GM12878 (cell line): ENCODE data around the gene ADAMTSL2. TPM values are rescaled to one million over a fixed set of nuclear protein-coding genes. Genes with fewer than 3 reads are reported as not detected.

Experiments
- ATAC-seq: fragments of 200-7000 bp; cut with Tn5 transposase; 3 replicates; pipeline ENCODE4 v1.9.1; 2020; ENCODE audit warnings: mild to moderate bottlenecking, moderate library complexity
- BruUV-seq: library from RNA; stranded (reverse); fragments of 400-500 nt; replicated peaks from 2 replicates; lab custom pipeline; 2021; lab: Mats Ljungman, UMichigan
- CTCF ChIA-PET: fragments of 300-600 bp; sonication (Branson Sonifier 250); formaldehyde crosslinking; extraction: SDS; loops from one replicate; lab custom pipeline; 2021; ENCODE audit warnings: inconsistent platforms; lab: Yijun Ruan, JAX
- POLR2A ChIA-PET: fragments of 350-600 bp; formaldehyde crosslinking; extraction: SDS; loops from one replicate; lab custom pipeline; 2021; ENCODE audit warnings: inconsistent platforms; lab: Charles Lee
- RAD21 ChIA-PET: fragments of 300-600 bp; sonication (Branson Sonifier 250); formaldehyde crosslinking; loops from one replicate; lab custom pipeline; 2023; ENCODE audit warnings: antibody characterized with exemption; ENCODE audit not compliant: unreplicated experiment; lab: Charles Lee
- SMC1A ChIA-PET: fragments of 300-600 bp; sonication (Branson Sonifier 250); formaldehyde crosslinking; loops from one replicate; lab custom pipeline; 2023; ENCODE audit not compliant: unreplicated experiment, uncharacterized antibody; lab: Charles Lee
- DNase-seq: peaks from one replicate; pipeline ENCODE4 v3.0.0-alpha.2; 2011; ENCODE audit warnings: low read depth, low spot score
- FAIRE-seq: peaks from 3 replicates; lab custom pipeline; 2011; peaks lifted over from hg19 to GRCh38; lab: Jason Lieb, UNC
- H2AFZ ChIP-seq: 2 replicates; pipeline ENCODE4 v1.6.0; 2011; ENCODE audit warnings: low read depth, low read length, control low read depth; ENCODE audit not compliant: control insufficient read depth
- H3K27ac ChIP-seq: 2 replicates; pipeline ENCODE4 v1.5.1; 2011; ENCODE audit warnings: control low read depth; ENCODE audit not compliant: control insufficient read depth, insufficient read depth
- H3K27me3 ChIP-seq, 2 experiments: replicated peaks in 1 of 2; 2 replicates each; pipeline versions ENCODE4 v1.6.0 to v1.6.1; 2011; ENCODE audit warnings: low read length in 1 of 2; ENCODE audit not compliant: control insufficient read depth in 2 of 2, insufficient read depth in 2 of 2
- H3K36me3 ChIP-seq, 2 experiments: 2 replicates each; pipeline ENCODE4 v1.5.1; 2011; ENCODE audit warnings: low read length in 1 of 2; ENCODE audit not compliant: control insufficient read depth in 2 of 2, insufficient read depth in 2 of 2
- H3K4me1 ChIP-seq: 2 replicates; pipeline ENCODE4 v1.6.1; 2011; ENCODE audit warnings: mild to moderate bottlenecking, low read length, moderate library complexity, mixed read lengths; ENCODE audit not compliant: control insufficient read depth, insufficient read depth
- H3K4me2 ChIP-seq: 2 replicates; pipeline ENCODE4 v1.6.0; 2011; ENCODE audit warnings: control low read depth; ENCODE audit not compliant: control insufficient read depth, insufficient read depth
- H3K4me3 ChIP-seq: fragments of 200-600 bp; sonication (generic); 2 replicates; pipeline ENCODE4 v1.5.1; 2016
- H3K79me2 ChIP-seq: 2 replicates; pipeline ENCODE4 v1.6.0; 2011; ENCODE audit warnings: low read length; ENCODE audit not compliant: control insufficient read depth, insufficient read depth
- H3K9ac ChIP-seq: 2 replicates; pipeline ENCODE4 v1.8.0; 2011; ENCODE audit warnings: low read length, control low read depth, mixed read lengths; ENCODE audit not compliant: control insufficient read depth, insufficient read depth
- H3K9me3 ChIP-seq: replicated peaks from 3 replicates; pipeline ENCODE4 v1.5.1; 2011; ENCODE audit warnings: mild to moderate bottlenecking, low read length; ENCODE audit not compliant: control insufficient read depth, insufficient read depth
- H4K20me1 ChIP-seq: 2 replicates; pipeline ENCODE4 v1.6.0; 2011; ENCODE audit not compliant: control insufficient read depth, insufficient read depth
- KDM1A ChIP-seq: fragments of 200-600 bp; sonication (generic); IDR thresholded peaks from 2 replicates; pipeline ENCODE4 v1.6.1; 2016; ENCODE audit warnings: borderline replicate concordance
- NFXL1 ChIP-seq: fragments of 450-650 bp; IDR thresholded peaks from 2 replicates; pipeline ENCODE4 v1.6.1; 2017; ENCODE audit warnings: antibody characterized with exemption, mild to moderate bottlenecking, borderline replicate concordance
- NR2C1 ChIP-seq: fragments of 450-650 bp; IDR thresholded peaks from 2 replicates; pipeline ENCODE4 v1.6.1; 2017; ENCODE audit warnings: antibody characterized with exemption, mild to moderate bottlenecking, moderate library complexity
- NR2C2 ChIP-seq: IDR thresholded peaks from 2 replicates; pipeline ENCODE4 v1.6.1; 2011; ENCODE audit warnings: borderline replicate concordance, low read depth; ENCODE audit not compliant: control insufficient read depth, insufficient read length
- SRF ChIP-seq, 2 experiments: IDR thresholded peaks; 2 replicates each; pipeline ENCODE4 v1.6.1; 2011; ENCODE audit warnings: low read depth in 2 of 2, low read length in 2 of 2, mild to moderate bottlenecking in 1 of 2, moderate library complexity in 1 of 2
- ZNF24 ChIP-seq: fragments of 450-650 bp; IDR thresholded peaks from 2 replicates; pipeline ENCODE4 v1.6.1; 2017; ENCODE audit warnings: antibody characterized with exemption, mild to moderate bottlenecking
- WGBS: methylation state at CpG from one replicate; pipeline ENCODE4 v1.1.6; 2016; ENCODE audit warnings: low lambda C conversion rate; ENCODE audit not compliant: insufficient replicate concordance, insufficient coverage; ENCODE audit errors: missing lambda C conversion rate; 5-methylcytosine and 5-hydroxymethylcytosine counted together
- in situ Hi-C: fragments of 300-500 bp; cut with MboI; formaldehyde crosslinking; loops from 9 replicates; pipeline ENCODE4 v1.14.3; 2018; ENCODE audit warnings: mixed read lengths
- intact Hi-C: fragments of 100-400 bp; cut with micrococcal nuclease; formaldehyde crosslinking; loops from one replicate; pipeline ENCODE4 v1.14.2; 2022; ENCODE audit not compliant: unreplicated experiment
- polyA plus RNA-seq, 11 experiments: library from polyadenylated mRNA; depleted of rRNA in 4 of 11; unstranded in 6 of 11; stranded (reverse) in 5 of 11; fragments of >200 nt; fragmentation: Nextera tagmentation in 4 of 11; fragmentation: Illumina TruSeq in 1 of 11; extraction: Ambion mirVana in 4 of 11; extraction: Trizol in 1 of 11; gene quantifications; 1 replicate in 1 of 11; 2 replicates in 10 of 11; pipeline versions ENCODE4 v1.2.1 to v1.2.3, GENCODE V29; 2011 to 2016; ENCODE audit warnings: inconsistent platforms in 2 of 11, missing spikeins in 2 of 11, low read depth in 1 of 11
- total RNA-seq, 4 experiments: library from RNA; depleted of rRNA in 3 of 4; stranded (reverse); fragments of >200 nt in 3 of 4; fragmentation: Illumina TruSeq in 1 of 4; extraction: Trizol in 1 of 4; gene quantifications; 2 replicates each; pipeline versions ENCODE4 v1.2.1 to v1.2.3, GENCODE V29; 2013 to 2021
- TF ChIP-seq, protein P1 (sequence below): IDR thresholded peaks from 2 replicates; pipeline ENCODE4 v1.6.1; 2012; ENCODE audit warnings: low read depth, low read length, improper control_type of control experiment
- TF ChIP-seq, protein P2 (sequence below): fragments of 450-650 bp; IDR thresholded peaks from 2 replicates; pipeline ENCODE4 v1.6.1; 2017; ENCODE audit warnings: mild to moderate bottlenecking, moderate library complexity
- TF ChIP-seq, protein P3 (sequence below): fragments of 450-650 bp; IDR thresholded peaks from 2 replicates; pipeline ENCODE4 v1.6.1; 2017; ENCODE audit warnings: mild to moderate bottlenecking, low read depth, inconsistent platforms; ENCODE audit not compliant: poor library complexity, severe bottlenecking
- TF ChIP-seq, protein P4 (sequence below): fragments of 450-650 bp; IDR thresholded peaks from 2 replicates; pipeline ENCODE4 v1.6.1; 2017; ENCODE audit warnings: low read depth, mild to moderate bottlenecking, moderate library complexity
- TF ChIP-seq, protein P5 (sequence below): fragments of 450-650 bp; IDR thresholded peaks from 2 replicates; pipeline ENCODE4 v1.6.1; 2018; ENCODE audit warnings: mild to moderate bottlenecking, low read depth, moderate library complexity; ENCODE audit not compliant: partially characterized antibody

ADAMTSL2 gene
- total and polyA plus RNA-seq, 10 of the 15 experiments (the other 5 are each of a cell fraction or from before 2014, with no cell fraction given), result 0.07 TPM; not detected in 9

DNA sequence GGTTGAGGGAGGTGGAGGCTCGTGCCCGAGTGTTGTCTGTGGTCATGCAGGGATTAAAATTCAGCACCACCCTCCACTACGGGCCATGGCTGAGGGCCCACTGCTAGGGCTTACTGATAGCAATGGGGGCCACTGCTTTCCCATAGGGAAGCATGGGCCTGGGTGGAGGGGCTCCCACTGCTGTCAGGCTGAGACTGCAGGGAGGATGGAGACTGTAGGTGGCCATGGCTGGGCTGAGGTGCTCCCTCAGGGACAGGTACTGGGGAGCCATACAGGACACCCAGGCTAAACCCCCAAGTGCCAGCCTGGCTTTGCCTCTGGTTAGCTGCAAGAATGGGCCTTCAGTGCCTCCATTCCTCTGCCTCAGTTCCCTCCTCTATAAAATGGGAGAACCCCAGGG lies 48.6 kb downstream of the ADAMTSL2 start:
- DNase-seq (no peak), ATAC-seq (no peak), FAIRE-seq (no peak)
- no peaks in the 10 kb centered on the region; the same call in 2 of the 3 replicates for H3K9me3 ChIP-seq
- H3K27me3 ChIP-seq, result peaks cover 27 to 37% of the 10 kb centered on the region in 2 experiments
- in situ Hi-C loops, result no loop called here
- ChIA-PET POLR2A (no interaction called here), SMC1A (no interaction called here), RAD21 (no interaction called here), CTCF (interaction anchor here (1.3 kb wide), 1 partner anchor 43 kb away, joined by 3 read pairs; no protein-coding TSS in a partner anchor)
- no peak overlapping the region for H3K9ac ChIP-seq
- no peak overlapping the region for H2AFZ ChIP-seq
- H3K4me3 ChIP-seq, result no peak overlapping the region
- H4K20me1 ChIP-seq, result no peaks in the 10 kb centered on the region
- no peaks in the 10 kb centered on the region for H3K36me3 ChIP-seq
- BruUV-seq, result no TSS peak
- H3K4me2 ChIP-seq, result no peak overlapping the region
- no peaks in the 10 kb centered on the region for H3K79me2 ChIP-seq
- H3K4me1 ChIP-seq, result no peaks in the 10 kb centered on the region
- intact Hi-C loops, result loop anchor here (10.0 kb wide), 1 partner anchor 142 kb away; no protein-coding TSS in a partner anchor
- no peak overlapping the region for H3K27ac ChIP-seq
- 19% methylated on average over 3 of the region's 3 CpGs for WGBS
- TF ChIP-seq, protein P1, sequence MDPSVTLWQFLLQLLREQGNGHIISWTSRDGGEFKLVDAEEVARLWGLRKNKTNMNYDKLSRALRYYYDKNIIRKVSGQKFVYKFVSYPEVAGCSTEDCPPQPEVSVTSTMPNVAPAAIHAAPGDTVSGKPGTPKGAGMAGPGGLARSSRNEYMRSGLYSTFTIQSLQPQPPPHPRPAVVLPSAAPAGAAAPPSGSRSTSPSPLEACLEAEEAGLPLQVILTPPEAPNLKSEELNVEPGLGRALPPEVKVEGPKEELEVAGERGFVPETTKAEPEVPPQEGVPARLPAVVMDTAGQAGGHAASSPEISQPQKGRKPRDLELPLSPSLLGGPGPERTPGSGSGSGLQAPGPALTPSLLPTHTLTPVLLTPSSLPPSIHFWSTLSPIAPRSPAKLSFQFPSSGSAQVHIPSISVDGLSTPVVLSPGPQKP, result no peak
- TF ChIP-seq, protein P2, sequence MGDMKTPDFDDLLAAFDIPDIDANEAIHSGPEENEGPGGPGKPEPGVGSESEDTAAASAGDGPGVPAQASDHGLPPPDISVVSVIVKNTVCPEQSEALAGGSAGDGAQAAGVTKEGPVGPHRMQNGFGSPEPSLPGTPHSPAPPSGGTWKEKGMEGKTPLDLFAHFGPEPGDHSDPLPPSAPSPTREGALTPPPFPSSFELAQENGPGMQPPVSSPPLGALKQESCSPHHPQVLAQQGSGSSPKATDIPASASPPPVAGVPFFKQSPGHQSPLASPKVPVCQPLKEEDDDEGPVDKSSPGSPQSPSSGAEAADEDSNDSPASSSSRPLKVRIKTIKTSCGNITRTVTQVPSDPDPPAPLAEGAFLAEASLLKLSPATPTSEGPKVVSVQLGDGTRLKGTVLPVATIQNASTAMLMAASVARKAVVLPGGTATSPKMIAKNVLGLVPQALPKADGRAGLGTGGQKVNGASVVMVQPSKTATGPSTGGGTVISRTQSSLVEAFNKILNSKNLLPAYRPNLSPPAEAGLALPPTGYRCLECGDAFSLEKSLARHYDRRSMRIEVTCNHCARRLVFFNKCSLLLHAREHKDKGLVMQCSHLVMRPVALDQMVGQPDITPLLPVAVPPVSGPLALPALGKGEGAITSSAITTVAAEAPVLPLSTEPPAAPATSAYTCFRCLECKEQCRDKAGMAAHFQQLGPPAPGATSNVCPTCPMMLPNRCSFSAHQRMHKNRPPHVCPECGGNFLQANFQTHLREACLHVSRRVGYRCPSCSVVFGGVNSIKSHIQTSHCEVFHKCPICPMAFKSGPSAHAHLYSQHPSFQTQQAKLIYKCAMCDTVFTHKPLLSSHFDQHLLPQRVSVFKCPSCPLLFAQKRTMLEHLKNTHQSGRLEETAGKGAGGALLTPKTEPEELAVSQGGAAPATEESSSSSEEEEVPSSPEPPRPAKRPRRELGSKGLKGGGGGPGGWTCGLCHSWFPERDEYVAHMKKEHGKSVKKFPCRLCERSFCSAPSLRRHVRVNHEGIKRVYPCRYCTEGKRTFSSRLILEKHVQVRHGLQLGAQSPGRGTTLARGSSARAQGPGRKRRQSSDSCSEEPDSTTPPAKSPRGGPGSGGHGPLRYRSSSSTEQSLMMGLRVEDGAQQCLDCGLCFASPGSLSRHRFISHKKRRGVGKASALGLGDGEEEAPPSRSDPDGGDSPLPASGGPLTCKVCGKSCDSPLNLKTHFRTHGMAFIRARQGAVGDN, result no peak
- TF ChIP-seq SRF (IDR thresholded peaks at IDR 0.05; ENCODE audit: low read depth in 2 of 2, low read length in 2 of 2) (no peak), NFXL1 (no peak), ZNF24 (no peak), KDM1A (no peak), NR2C2 (no peak), NR2C1 (no peak)
- TF ChIP-seq, protein P3, sequence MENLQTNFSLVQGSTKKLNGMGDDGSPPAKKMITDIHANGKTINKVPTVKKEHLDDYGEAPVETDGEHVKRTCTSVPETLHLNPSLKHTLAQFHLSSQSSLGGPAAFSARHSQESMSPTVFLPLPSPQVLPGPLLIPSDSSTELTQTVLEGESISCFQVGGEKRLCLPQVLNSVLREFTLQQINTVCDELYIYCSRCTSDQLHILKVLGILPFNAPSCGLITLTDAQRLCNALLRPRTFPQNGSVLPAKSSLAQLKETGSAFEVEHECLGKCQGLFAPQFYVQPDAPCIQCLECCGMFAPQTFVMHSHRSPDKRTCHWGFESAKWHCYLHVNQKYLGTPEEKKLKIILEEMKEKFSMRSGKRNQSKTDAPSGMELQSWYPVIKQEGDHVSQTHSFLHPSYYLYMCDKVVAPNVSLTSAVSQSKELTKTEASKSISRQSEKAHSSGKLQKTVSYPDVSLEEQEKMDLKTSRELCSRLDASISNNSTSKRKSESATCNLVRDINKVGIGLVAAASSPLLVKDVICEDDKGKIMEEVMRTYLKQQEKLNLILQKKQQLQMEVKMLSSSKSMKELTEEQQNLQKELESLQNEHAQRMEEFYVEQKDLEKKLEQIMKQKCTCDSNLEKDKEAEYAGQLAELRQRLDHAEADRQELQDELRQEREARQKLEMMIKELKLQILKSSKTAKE, result no peak
- TF ChIP-seq, protein P4, sequence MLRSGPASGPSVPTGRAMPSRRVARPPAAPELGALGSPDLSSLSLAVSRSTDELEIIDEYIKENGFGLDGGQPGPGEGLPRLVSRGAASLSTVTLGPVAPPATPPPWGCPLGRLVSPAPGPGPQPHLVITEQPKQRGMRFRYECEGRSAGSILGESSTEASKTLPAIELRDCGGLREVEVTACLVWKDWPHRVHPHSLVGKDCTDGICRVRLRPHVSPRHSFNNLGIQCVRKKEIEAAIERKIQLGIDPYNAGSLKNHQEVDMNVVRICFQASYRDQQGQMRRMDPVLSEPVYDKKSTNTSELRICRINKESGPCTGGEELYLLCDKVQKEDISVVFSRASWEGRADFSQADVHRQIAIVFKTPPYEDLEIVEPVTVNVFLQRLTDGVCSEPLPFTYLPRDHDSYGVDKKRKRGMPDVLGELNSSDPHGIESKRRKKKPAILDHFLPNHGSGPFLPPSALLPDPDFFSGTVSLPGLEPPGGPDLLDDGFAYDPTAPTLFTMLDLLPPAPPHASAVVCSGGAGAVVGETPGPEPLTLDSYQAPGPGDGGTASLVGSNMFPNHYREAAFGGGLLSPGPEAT, result no peak
- TF ChIP-seq, protein P5, sequence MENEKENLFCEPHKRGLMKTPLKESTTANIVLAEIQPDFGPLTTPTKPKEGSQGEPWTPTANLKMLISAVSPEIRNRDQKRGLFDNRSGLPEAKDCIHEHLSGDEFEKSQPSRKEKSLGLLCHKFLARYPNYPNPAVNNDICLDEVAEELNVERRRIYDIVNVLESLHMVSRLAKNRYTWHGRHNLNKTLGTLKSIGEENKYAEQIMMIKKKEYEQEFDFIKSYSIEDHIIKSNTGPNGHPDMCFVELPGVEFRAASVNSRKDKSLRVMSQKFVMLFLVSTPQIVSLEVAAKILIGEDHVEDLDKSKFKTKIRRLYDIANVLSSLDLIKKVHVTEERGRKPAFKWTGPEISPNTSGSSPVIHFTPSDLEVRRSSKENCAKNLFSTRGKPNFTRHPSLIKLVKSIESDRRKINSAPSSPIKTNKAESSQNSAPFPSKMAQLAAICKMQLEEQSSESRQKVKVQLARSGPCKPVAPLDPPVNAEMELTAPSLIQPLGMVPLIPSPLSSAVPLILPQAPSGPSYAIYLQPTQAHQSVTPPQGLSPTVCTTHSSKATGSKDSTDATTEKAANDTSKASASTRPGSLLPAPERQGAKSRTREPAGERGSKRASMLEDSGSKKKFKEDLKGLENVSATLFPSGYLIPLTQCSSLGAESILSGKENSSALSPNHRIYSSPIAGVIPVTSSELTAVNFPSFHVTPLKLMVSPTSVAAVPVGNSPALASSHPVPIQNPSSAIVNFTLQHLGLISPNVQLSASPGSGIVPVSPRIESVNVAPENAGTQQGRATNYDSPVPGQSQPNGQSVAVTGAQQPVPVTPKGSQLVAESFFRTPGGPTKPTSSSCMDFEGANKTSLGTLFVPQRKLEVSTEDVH, result no peak
